GM19328 (cell line): ENCODE measurements around the gene ZNF831.

Source experiments
- ATAC-seq: cut with Tn5 transposase; IDR thresholded peaks from one replicate; pipeline ENCODE4 v1.9.1; 2021; ENCODE audit warnings: mild to moderate bottlenecking, moderate library complexity; ENCODE audit not compliant: unreplicated experiment

The ZNF831 gene

DNA sequence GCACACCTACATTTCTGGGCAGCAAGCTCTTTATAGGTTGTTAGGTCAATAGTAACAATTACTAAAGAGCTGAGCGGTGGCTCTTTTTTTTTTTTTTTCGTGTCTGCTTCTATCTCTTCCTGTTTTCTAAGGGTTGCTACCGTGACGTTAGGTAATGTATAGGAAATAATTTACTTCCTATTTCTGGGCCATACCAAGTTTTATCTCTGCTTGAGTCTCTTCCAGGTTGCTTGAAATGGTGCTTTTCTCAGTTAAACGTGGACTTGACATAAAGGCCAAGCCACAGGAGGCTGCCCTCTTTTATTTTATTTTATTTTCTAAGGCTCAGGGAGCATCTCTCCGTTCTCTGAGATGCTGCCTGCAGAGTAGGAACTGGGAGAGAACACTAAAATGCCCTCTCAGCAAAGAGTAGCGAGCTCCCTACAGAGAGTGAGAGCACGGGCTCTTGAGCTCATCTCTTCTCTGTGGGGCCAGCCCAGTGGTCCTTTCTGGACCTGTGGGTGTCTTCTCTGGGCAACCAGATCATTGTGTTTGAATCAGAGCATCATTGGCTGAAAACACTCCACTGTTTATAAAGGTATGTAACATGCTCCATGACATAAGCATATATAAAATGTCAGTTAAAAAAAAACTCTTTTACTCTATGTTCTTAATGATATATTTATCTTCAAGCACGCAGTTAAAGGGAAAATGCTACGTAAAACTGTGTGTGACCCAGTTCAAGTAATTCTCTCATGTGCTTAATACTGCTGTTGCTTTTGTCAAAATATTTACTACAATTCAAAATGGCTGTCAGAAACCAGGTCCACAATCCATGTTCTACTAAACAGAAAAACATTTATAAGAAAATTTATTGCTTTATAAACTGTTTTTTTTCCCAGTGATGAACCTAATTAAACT is at the start of gene ZNF831:
ZNF831 (plus strand) TSS at position 191 of the 900 bp plus-strand sequence. CDS start 27,199 bp downstream, outside the sequence.
- no peak for ATAC-seq

DNA sequence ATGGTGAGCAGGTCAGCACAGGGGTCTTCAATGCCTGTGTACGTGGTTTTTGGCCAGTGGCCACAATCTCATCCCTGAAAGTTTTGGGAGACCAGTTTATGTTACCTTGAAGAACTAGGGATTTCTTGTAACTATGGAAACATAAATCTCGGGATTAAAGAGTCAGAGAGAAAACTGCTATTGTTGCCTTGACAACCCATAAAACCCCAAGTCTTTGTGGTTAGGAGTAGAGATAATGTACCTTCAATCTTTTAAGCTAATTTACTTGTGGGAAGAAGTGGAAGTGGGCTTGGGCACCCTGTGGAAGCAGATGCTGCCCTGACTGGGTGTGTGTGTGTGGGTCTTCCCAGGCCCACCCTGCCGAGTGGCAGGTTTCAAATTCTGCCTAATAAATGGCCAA is 46.1 kb upstream of the ZNF831 start:
- ATAC-seq: no peak

DNA sequence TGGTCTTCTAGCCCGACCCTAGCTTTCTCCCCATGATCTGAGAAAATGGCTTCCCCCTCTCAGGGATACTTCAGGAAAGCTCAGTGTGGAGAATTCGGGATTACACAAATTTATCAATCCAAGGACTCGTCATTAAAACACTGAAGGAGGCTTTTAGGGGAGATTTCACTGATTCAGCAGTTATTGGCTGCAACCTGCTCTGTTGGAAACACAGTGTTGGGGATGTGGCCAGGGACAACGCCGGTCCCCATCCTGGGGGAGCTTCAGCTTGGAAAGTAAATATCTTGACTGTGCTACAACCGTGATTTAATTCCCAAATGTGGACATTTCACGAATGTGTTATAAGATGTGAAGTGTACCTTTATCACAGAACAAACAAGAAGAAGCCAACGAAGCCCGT is 44.8 kb upstream of the ZNF831 start:
- no peak for ATAC-seq

DNA sequence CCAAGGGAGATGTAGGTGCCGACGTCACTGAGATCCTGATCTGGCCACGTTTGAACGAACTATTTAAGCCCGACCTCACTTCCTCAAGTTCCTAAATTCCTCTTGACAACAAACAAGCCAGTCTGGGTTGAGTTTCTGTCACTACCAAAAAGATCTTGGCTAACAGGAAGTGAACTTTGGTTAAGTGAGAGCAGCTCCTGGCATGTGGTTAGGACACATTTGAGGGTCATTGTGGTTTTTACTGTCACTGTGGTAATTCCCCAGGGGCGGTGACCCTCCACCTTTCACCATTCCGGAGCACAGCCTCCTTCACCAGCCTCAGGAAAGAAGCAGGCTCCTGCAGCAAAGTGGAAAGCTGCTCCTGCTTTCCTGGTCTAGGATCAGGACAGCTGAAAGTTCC is 43.1 kb upstream of the ZNF831 start:
- ATAC-seq: no peak

DNA sequence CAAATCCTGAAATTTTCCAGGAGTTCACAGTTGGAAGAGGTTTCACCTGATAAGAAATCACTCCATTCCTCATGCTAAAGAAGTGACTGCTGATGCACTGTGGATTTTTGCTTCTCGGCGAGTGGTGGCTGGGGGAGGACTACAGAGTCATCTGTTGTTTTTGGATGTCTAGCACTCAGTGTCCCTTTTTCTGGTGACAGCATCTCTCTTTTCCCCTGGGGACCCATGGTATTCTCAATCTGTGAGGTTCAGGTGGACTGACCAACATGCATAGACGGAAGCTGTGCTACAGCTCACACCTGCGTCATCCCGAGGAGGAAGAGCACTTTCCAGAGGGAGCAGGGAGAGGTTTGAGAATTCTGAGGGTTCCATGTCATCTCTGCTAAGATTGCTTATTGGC is 42.7 kb upstream of the ZNF831 start:
- ATAC-seq: no peak

DNA sequence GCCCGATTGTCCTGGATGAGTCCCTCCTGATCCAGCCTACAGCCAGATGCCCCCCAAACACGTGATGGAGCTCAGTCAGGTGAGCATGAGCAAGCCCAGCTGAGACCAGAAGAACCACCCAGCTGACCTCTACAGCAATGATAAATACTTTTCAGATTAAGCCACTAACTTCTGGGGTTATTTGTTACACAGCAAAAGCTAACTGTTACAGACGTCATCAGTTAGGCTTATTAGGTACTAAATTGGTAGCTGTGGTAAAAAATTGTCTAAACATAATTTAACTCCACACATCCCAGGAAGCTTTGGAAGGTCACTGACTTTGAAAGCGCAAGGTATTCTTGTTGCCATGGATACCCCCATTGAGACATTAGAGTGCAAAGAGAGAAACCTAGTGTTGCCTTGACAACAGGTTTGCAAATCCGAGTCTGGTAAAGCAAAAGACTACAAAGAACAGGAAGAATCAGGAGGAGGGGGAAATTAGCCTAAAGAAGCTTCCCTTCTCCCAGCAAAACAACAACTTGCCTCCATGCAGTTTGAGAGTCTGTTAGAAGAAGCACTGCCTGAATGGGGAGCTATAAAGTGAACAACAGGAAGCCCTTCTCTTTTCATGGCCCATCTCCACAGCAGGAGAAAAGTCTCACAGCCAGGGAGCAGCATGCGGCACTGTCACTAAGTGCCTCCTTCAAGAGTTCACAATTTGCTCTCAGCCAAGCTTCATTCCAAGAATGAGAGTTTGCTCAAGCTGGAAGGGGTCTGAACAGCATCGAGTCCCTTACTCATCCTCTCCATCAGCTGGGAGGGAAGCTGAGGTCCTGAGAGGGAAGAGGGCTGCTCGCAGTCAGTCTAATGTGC is 41.7 kb upstream of the ZNF831 start:
- ATAC-seq: no peak

DNA sequence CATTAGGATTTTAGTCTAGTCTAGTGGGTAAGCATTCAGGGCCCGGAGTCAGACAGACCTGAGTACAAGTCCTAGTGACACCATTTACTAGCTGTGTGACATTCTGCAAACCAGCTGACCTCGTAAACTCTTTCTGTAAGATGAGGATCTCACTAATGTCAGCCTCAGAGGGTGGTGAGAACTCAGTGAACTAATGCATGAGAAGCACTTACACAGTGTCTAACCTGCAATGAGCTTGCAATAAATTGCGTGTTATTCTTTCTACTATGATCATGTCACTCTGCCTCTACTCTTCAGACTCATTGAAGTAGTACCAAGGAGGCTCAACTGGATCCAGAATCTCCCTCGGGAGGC is 41.1 kb upstream of the ZNF831 start:
- no peak for ATAC-seq

DNA sequence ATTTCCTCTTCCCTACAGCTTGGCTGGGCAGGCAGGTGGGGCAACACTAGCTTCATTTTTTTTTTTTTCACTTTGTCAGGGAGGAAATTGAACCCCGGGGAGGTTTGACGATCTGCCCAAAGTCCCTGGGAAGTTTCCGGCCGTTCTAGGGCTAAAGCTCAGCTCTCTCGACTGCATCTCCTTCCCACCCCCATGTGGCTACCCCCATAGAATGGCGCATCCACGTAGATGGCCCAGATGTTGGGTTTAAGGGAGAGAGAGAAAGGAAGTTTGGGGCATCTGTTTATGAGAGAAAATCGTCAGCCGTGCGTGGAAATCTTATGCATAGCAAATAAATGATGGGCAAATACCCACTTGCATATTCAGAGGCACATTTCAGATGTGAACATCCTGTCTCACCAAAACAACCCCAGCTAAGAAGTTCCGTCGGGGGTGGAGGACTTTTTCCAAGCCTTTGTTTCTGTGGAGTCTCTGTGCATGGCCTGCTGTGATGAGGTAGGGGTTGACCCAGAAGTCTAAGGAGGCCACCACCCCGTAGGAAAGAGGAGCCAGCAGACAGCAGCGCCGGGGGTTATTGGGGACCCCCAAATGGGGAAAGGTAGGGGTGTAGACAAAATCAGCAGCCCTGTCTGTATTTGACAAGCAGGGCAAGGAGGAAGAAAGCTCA is 40.5 kb upstream of the ZNF831 start:
- no peak for ATAC-seq

DNA sequence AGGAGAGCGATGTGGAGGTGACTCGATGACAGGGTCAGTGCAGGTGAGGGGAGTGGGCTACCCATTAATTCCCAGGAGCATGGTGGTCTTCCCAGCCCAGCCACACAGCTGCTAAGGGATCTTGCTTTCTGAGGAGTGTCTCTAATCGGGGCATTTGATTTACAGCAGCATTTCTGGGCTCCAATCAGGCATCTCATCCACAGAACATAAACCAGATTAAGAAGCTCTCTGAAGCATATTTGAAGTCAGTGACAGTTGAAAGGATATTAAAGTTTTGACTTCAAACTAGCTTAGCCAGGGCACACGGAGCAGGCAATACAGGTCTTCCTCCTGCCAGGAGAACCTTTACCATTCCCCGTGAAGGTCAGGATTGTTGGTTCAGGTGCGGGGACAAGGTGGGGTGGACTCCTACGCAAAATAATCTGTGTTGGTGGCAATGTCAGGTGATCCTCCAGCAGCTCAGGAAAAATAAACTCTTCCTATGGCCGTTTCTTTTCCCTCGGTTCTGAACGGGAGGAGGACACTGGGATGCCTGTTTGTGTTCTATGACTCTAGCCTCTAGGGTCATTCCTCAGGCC is 39.9 kb upstream of the ZNF831 start:
- no peak for ATAC-seq

DNA sequence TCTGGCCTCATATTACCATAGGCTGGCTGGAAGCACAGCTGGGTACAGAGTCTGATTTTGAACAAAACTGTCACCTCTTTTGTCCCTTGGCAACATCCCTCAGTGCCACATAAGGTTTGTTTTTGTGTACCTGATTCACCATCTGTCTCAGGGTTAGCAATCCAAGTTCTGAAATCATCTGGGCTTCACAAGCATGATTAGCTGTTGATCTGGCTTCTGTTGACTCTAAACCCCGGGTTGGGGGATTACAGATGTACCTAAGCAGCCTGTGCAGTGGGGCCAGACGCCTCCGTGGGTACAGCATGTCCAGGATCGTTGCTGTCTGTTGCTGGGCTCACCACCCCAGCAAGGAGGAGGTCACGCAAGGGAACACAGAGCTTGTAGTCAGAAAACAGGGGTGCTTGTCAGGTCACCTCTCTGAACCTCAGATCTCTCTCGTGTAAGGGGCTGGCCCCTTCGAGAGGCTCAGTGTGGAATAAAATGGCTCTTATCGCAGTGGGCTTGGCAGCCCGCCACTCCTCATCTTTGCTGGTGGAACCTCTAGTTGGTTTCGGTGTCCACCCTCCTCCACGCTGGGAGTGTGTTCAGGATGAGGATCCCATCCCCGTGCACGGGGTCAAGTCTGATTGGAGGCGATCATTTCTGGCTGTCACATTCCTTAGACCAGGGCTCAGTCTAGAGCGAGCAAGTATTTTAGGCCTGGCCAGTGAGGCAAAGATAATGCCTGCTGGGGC is 39.2 kb upstream of the ZNF831 start:
- ATAC-seq: no peak

DNA sequence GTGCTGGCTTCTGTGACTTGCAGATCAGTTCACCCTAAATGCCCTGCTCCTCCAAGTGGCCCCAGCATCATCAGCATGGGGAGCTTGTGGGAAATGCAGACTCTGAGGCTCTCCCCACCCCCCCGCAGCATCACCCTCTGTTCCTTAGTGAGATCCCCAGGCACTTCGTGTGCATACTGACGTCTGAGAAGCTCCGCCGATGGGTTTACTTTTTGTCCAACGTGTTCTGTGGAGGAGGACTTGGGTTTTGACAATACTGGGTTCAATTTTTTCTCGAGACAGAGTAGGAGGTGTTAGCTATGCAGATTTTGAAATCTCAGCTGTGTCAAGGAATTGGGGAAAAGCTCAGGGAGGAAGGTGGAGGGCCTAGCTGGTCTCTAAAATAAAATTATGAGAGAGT is 38.3 kb upstream of the ZNF831 start:
- ATAC-seq: no peak

DNA sequence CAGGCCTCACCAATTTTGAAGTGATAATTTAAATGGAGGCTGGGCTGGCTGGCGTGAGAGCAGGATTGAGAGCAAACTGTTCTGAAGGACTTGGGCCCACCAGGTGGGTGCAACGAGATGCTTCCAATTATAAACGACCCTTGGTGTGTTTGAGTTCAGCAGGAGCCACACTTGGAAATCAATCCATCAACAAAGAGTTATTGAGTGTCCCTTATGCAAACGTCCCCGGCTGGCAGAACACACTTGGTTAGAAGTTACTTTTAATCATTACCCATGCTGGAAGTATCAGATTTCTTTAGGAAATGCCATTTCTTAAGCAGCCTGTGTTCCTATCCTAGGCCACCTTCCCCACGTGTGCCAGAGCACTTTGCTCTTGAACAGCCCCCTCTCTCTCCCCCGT is 37.8 kb upstream of the ZNF831 start:
- ATAC-seq: no peak

DNA sequence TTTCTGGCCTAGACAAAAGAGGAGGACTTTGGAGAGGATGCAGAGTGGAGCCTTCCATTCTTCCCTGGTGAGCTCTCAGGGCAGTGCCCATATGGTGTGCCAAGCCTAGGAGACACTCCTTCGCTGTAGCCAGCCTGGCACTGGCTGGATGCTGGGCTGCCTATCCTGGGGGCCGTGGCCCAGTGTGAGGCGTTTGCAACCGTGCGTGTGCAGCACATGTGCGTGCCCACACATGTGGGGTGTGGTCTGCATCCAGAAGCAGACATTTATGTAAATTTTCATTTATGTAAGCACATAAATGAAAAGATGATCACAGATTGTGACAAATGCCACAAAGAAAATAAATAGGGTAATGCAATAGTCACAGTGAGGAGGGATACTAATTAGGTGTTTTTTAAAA is 35.8 kb upstream of the ZNF831 start:
- ATAC-seq: no peak

DNA sequence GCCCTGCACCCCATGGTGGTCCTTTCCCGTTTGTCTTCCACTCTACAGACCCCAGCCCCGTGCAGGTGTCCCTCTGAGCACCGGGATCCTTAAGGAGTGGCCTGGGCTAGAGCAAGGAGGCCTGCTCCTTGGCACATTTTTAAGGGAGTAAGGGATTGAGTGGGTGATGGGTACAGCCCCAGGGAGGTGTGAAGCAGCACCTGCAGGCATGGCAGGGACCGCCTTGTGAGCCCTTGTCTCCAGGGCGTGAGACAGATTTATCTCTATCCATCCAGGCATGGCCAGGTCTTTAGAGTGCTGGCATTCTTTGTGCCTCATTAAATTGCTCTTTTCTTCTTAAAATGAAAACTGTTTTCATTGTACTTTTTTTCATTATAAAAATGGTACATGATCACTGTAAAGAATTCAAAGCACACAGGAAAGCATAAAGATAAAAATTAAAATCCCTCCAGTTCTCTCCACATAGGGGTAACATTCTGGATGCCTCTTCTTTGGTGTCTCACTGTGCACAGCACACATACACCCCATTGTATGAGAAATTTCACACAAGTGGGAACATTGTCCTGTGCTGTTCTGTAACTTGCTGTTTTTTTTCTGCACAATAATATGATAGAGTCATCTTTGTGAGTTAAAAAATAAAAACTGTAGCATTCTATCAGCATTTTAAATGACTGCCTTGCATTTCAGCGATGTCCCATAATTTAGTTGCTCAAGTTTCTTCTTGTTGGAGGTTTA is 31.9 kb upstream of the ZNF831 start:
- ATAC-seq: no peak

DNA sequence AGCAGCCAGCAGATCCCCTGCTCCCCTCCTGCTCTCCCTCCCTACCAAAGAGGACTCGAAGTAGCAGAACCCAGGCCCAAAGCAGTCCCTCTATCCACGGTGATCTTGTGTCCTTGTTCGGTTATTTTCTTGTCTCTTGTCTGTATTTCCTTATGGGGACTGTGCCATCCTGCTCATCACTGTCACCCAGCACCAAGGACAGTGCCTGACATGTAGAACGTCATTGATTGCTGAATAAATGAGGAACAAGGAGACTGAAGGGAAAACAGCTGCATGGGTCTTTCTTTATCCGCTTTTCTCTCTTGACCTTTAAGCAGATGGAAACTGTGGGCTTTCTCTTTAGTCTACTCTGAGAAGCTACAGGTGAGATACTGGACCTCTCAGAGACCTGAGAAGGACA is 29.4 kb upstream of the ZNF831 start:
- ATAC-seq: no peak

DNA sequence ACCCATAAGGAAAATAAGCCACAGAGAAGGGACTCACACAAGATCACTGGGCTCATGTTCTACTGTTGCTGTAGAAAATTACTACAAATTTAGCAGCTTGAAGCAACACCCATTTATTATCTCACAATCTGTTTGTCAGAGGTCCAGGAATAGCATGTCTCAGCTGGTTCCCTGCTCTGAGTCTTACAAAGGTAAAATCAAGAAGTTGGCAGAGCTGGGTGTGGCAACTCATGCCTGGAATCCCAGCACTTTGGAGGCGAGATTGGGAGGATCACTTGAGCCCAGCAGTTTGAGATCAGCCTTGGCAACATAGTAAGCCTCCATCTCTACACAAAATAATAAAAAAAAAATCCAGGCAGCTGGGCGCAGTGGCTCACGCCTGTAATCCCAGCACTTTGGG is 28.5 kb upstream of the ZNF831 start:
- ATAC-seq: no peak

DNA sequence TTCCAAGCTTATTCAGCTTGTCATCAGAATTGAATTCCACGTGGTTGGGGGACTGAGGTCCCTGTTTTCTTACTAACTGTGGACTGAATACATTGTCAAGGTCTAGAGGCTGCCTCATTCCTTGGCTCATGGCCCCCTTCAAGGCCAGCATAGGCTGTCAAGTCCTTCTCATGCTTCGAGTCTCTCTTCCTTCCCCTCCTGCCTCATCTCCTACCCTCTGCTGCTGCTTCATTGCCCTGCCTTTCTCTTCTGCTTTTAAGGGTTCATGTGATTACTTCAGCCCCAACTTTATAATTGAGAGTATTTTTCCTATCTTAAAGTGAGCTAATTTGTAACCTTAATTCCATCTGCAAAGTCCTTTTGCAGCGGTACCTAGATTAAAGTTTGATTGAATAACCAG is 27.6 kb upstream of the ZNF831 start:
- no peak for ATAC-seq

DNA sequence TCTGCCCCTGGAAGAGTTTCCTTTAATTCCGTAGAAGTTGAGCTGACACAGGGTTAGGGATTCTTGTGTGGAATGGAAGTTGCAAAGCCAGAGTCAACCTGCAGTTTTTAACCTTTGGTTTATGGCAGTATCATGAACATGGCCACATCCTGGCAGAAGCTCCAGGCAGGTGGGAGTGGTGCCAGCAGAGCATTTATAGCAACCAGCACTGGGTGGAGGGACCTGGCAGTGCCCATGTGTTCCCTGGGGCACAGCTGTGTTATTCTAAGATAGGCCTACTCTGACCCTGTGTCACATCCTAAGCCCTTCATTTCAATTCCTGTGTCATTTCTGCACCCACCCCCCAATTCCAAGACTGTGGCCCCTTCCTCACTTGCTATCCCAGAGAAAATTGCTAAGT is 26.1 kb upstream of the ZNF831 start:
- no peak for ATAC-seq

DNA sequence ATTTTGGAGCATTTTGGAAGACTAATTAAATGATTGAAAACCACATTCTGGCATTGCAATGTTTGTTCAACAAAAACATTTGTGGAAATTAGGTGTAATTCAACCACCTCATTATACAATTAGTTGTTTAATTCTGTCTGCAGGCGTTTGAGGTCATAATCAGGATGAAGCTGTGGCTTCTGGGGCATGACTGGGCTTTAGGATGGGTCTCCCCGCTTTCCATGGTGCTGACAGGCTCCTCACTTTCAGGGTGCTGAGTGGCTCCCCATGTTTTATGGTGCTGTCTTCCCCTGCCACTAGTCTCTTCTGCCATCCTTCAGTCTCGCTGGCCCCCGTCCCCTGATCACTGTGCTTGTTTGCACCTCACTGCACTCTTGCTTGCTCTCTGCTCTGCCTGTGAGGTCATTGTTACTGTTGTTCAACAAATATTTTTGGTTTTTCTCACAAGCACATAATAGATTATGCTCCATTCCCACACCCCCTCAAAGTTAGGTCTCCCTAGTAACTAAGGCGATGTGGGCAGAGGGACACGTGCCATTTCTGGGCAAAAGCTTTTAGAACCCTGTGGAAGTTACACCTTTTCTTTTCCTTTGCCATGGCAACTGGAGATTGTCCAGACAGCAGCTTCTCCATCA is 25.4 kb upstream of the ZNF831 start:
- ATAC-seq: no peak
